Fibroblast of gingiva (primary cell): ENCODE results near the gene HNRNPA0.

Experiments used
- DNase-seq: peaks from one replicate; pipeline ENCODE4 v3.0.0-alpha.2; 2011; ENCODE audit warnings: low read depth

Gene HNRNPA0

DNA sequence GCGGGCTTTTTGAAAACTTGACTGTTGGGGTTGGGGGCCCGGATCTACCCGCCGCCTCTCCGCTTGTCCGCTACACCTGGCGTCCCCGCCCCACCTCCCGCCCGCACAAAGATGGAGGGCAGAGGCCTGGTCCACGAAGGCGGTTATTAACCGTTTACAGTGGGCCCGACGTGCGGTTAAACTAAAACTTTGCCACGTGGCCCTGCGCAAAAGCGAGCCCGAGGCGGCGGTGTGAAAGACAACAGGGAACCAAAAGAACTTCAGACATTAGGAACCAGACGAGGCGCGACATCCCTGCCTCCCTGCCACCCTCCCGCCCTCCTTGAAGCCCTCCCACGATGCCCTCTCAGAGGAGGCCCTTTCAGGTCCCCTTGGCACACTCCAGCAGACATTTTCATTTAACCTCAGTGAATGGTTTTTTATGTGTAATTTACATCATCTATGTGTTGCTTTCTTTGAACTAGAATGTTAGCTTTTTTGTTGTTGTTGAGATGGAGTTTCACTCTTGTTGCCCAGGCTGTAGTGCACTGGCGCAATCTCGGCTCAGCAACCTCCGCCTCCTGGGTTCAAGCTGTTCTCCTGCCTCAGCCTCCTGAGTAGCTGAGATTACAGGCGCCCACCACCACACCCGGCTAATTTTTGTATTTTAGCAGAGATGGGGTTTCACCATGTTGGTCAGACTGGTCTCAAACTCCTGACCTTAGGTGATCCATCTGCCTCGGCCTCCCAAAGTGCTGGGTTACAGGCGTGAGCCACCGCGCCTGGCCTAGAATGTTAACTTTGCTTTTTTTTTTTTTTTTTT is 999 bp upstream of the HNRNPA0 start:
- no peak for DNase-seq

DNA sequence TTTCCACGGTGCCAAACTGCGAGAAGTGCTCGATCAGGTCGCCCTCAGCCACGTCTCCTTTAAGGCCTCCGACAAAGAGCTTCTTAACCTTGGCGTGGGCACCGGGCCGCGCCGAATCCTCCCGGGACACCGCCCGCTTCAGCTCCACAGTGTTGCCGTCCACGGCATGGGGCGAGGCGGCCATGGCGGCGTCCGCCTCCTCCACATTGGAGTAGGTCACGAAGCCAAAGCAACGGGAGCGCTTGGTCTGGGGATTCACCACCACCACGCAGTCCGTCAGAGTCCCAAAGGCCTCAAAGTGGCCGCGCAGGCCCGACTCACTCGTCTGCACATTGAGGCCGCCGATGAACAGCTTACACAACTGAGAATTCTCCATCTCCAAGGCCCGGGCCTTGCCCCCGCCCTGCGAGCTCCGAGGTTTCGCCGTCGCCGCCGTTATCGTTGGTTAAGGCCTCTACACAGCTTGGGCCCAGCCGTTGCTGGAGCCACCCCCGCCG is 424 bp downstream of the HNRNPA0 start:
- DNase-seq = no peak

DNA sequence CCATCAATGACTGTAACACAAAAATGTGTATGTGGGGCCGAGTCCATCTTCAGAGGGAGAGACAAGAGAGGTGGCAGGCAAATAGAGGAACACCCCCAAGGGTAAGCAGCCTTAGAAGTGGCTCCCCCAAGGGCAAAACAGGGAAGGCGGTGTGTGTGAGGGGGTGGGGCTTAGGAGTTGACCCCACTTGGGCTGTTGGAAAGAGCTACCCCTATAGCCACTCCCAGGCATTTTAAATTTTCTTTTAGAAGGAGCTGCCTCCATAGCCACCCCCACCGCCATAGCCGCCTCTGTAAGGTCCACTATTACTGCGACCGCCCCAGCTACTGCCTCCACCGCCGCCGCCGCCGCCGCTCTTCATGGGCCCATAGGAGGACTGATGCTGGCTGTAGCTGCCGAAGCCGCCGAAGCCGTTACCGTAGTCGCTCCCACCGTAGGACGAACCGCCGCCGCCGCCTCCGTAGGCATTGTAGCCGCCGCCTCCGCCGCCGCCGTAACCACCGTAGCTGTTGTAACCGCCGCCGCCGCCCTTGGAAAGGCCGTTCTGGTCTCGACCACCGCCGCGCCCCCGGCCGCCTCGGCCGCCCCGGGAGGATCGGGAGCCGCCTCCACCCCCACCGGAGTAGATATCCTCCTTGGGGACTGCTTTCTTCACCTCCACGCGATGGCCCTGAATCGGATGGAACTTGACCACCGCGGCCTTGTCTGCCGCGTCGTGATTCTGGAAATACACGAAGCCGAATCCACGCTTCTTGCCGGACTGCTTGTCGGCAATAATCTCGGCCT is 1.1 kb downstream of the HNRNPA0 start:
- peak; percentile 23 for DNase-seq

DNA sequence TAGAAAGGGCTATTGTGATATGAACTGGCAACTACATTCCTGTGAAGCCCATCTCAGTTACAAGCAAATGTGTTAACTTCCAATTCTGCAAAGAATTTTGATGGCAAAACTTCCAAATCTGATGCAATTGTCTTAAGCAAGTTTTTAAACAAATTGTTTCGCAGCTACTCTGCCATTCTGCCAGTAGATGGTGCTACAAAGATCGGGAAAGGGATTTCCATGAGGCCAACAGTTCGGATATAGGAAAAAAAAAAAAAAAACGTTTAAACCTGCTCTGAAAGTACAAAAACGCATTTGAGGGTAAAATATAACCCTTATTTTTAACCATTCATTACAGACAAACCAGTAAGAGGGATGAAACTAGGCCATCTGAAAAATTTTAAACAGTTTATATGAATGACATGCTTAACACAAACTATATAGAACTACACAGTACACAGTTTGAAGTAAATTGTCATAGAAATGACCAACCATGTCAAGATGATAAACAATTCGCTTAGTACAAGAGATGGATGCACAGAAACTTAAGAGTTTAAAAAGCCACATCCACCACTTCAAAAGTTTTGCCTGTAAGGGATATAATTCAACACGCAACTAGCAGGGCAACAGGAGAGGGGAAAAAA is 2.2 kb downstream of the HNRNPA0 start:
- peak; percentile 85 for DNase-seq

DNA sequence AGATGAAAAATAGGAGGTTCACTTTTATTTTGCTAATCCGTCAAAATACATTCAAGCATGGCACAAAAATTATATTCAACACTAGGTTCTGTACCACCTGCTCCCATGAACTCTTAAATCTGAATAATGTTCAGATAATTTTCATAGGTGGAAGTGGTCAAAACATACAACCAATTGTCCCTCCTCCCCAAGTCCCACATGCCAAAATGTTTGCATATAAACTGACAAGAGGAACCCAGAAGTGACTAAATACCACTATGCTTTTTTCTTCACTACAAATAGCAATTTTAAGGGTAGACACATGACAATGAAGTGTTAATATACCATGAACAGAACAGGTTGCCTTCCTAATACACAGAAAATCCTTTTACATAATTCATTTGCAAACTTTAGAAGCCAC is 3.7 kb downstream of the HNRNPA0 start:
- no peak for DNase-seq

DNA sequence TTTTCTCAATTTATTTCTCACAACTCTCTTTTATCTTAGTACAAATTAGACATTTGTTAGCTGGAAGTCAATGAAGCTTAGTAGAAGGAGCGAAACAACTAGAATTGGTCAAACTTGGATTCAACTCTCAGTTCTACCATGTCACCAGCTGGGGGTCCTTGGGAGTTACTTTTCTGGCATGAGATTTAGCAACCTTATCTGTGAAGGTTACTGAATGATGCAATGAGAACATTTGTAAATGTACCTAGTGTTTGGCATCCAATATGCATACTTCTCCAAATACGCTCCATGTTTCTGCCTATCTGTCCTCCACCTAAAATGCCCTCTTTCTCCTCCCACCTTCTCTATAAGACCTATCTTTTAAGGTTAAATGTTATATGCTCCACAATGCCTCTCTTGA is 6.3 kb downstream of the HNRNPA0 start:
- no peak for DNase-seq

DNA sequence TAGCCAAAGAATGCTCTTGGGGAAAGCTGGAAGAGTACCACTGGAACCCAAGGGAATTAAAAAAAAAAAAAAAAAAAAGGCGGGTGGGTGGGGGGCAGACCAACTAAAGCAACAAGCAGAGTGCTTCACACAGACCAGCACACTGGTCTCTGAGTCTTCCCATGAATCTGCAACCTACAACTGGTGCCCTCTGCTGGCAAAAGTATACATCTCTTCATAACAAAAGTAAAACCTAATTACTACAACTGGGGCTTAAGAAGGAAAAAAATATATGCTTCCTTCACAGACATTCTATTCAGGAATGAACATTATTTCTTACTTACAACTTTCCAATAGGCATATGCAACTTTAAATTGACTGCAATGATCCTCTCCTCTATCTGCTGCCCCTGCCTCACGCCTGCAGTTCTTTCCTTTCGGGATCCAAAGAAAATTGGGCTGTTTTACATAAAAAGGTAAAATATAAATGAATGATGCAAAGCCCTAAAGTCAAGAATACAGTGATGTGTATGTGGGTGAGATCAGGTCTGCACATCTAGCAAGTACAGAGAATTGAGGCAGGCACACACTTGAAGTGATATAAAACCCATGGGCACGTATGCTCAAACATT is 11.0 kb downstream of the HNRNPA0 start:
- DNase-seq = peak; percentile 62

DNA sequence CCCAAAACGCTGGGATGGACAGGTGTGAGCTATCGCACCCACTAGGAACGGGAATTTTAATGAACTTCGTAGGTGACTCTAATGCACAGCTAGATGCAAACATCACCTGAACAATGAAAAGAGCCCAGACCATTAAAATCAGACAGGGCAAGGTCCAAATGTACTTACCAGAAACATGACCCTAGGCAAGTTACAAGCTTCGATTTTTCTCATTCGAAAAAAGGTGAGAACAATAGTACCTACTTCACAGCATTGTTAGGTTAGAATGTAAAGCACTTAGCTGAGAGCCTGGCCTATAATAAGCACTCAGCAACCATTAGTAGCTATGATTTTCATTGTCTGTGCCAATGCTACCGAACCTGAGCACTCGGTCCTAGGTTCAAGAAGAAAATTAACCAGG is 12.4 kb downstream of the HNRNPA0 start:
- no peak for DNase-seq

DNA sequence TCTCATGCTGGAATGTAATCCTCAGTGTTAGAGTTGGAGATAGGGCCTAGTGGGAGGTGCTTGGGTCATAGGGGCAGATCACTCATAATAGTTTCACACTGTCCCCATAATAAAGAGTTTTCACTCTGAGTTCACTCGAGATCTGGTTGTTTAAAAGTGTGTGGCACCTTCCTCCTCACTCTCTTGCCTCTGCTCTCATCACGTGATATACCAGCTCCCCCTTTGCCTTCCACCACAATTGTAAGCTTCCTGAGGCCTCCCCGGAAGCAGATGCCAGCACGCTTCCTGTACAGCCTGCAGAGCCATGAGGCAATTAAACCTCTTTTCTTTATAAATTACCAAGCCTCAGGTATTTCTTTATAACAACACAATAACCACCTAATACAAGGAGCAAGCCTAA is 14.4 kb downstream of the HNRNPA0 start:
- no peak for DNase-seq

DNA sequence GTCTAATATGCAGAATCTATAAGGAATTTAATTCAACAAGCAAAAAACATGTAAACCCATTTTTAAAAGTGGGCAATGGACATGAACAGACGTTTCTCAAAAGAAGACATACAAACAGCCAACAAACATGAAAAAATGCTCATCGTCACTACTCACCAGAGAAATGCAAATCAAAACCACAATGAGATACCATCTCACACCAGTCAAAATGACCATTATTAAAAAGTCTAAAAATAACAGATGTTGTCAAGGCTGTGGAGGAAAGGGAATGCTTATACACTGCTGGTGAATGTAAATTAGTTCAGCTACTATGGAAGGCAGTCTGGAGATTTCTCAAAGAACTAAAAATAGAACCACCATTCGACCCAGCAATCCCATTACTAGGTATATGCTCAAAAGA is 15.2 kb downstream of the HNRNPA0 start:
- no peak for DNase-seq

DNA sequence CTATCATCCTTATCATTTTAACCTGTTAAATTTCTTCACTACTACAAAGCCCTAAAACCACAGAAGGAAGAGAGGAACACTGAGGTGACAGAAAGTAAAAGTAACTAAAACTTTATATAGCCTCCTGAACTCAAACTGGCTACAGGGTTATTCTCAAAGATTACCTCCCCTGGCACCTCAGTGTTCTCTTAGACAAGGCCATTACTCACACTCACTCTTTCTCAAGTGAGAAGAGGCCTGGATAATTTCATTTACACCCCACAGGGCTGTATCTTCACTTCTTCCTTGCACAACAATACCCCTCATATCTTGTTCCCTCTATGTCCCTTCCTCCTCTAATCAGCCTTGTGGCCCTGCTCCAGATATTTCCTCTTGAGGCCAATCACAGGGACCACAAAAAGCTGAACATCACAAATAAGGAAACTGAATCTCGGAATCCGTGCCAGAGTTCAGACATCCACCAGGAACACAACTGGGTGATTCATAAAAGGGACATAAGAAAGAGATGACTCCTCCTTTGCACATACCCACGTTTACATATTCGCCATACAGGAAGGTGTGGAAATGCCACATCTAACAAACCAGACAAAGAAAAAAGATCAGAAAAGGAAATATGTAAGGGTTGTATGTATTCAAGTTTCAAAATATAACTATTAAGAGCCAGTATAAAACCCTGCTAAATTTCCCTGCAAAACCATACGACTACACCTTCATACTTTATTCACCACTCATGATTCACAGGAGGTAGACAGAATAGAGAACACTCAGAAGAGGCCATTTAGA is 16.6 kb downstream of the HNRNPA0 start:
- peak; percentile 48 for DNase-seq

DNA sequence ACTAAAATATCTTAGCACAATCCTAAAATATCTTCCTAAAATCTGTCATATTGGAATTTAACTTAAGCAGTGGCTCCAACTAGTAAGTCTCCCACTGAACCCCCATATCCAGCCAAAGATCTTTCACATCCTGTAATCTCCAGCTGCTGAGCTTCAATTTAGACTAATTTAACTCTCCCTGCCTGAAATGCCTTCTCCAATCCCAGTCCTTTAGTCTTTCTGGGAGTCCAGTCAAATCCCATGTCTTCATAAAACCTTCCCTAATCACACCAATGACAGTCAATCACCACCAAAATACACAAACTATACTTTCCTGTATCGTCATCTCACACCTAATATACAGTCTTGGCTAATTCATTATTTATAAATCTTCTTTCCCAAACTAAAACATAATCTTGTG is 17.7 kb downstream of the HNRNPA0 start:
- DNase-seq = no peak

DNA sequence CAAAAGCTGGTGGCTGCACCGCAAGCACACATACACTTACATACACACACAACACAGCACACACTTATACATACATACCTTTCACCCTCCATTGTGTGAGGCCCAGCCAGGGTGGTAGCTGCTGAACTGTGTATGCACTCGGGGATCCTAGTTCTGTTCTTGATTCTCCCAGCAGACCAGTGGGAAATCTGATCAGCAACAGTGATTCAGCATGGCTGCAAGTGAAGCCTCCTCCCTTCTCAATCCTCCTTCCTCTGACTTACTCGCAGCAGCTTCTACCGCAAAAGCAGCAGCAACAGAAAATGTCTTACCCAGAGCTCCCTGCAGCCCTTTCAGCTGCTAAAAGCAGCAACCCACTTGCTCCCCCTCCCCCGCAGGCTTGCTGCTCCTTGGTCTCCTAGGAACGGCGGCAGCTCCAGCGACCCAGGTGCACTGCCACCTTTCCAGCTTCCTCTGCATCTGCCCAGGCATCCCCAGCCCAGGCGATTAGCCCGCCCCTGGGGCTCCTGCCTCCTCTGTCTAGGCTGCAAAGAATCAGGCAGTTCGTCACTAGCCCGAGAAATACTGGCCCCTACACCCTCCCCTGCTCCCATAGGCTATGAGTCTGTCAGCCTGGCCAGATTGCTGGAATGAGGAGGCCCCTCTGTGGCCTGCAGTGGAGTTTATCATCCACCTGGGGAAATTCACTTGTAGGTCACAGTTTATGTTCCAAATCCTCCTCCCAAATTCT is 18.4 kb downstream of the HNRNPA0 start, which contains the start of gene KLHL3:
Gene KLHL3, minus strand, starts transcription at position 535 of the 730 bp plus-strand sequence. Its CDS starts 443 bp downstream, at position 92.
- peak; percentile 22 for DNase-seq

DNA sequence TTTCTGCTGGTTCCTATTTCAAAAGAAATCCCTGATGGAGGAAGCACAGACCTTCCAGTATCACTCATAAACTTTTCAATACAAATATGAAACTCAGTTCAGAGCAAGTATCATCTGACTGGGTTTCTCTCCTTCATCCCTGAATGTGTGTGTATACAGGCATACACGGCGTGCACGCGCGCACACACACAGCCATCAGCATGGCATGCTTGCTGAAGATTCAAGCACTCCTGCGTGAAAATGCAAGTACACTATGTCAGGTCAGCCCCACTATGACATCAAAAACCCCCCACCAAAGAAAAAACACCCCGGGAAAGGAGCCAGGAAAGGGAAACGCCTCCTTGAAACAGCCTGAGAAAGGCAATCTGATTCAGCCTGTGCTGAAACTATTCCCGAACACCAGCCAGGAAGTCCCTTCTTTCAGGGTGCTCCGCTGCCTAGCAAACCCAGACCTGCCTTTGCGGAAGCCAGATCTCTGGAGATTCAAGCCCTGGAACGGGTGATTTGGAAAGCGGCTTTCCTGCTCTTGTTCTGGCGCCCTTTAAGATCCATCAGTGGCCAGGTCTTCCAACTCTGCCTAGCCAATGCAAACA is 19.1 kb downstream of the HNRNPA0 start:
- DNase-seq = peak; percentile 18

DNA sequence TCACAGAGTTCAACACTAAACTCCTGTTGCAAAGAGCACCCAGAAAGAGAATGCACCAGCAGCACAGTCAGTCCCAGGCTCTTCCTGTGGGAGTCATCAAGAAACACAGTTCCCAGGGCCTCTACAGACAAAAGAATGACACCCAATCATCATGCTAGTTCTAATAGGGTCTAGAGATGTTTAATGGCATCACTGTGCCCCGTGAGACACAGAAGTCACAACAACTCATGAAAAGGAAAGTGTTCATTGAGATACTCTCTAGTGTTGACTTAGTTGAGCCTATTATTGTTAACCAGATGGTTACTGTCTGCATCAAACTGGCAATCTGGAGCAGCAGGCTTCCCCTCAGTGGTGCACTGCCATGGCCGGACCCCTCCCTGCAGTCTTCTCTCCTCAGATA is 19.8 kb downstream of the HNRNPA0 start:
- DNase-seq = no peak

DNA sequence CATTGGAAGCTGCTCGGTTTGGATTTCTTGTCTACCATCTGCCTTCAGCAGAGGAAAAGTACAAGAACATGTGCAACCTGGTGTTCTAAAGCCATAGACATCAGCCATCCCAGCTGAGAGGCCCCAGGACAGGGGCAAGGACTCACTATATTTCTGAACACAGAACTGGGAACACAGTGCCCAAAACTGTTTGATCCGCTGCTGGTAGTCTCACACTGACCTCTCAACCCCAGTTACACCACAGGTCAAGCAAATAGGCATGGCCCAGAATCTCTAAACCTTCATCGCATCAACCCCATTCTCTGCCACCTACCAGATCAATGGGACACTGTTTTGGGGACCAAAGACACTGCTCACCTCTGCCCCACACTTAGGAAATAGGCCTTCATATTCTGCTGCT is 20.2 kb downstream of the HNRNPA0 start:
- no peak for DNase-seq

DNA sequence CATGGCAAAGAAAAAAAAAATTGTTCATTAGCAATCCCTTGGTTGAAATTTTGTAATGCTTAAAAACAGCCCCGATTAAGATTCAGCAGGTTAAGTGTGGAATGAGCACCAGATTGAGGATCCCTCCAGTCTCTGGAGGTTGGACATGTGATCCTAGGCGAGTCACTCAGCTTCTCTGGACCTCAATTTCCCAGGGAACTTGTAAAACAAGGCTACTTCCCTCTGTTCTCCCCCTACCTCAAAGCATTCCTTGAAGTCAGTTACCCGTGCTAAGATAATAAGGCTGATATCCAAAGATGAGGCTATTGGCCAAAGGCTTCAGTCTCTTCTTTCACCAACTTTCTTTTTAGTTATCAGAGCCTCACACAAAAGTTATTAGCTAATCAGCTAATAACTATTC is 21.2 kb downstream of the HNRNPA0 start:
- DNase-seq = no peak

DNA sequence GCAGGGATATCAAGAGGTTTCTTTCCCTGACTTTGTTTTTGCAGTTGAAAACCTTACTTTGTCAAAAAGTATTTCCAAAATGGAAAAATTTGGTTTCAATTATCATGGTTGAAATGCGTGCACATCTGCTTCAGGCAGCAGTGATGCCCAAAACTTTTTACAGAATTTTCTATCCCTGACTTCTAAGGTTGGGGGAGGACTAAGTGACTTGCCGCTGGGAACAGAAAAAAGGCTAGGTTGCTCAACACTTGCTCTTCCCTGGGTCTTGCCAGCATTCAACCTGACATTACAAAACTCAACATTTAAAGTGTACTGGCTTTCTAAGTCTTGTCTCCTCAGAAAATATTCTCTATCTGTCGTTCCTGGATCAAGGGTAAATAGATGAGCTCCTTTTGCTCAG is 23.0 kb downstream of the HNRNPA0 start:
- DNase-seq = peak; percentile 76

DNA sequence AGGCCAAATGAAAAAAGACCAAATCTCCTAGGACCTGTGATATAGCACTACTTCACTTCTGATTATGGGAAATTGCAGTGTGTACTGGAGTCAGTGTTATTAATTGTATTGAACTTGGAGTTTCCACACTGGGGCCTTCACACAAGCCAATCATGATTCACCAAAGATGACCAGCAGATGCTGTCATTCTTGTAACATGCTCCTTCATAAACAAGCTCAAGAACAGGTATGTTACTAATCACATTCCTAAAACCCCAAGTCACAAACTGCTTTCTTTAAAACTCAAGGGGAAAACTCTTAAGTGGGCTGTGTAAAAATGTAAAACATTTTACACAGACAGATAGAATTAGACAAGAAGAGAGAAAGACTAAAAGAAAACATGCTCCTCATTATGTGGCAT is 23.8 kb downstream of the HNRNPA0 start:
- DNase-seq = no peak

DNA sequence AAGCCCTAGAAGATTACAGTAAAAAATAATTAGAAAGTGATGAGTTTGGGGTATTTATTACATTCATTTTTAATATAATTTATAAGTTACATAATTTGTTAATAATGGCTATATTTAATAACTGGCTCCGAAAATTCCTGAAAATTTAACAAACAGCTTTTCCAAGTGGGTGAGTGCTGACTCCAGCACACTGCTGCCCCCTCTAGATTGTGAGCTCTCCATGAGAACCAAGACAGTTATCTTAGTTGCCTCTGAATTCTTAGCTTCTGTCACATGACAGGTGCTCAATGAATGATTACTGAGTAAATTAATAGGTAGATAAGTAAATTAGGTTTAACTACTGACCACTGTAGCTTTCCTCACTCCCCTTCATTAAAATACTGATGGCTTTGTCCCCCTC is 26.1 kb downstream of the HNRNPA0 start:
- DNase-seq = no peak
